ENCODE data around the gene GYS2.

GRCh38 chr12:21566907-21567394, 37.7 kb downstream of the GYS2 start:
- TF ChIP-seq CTCF (IDR thresholded peaks at IDR 0.05) (no peak), POLR2AphosphoS5 (IDR thresholded peaks at IDR 0.05; ENCODE audit: low read depth, low read length) (no peak), SIN3A (IDR thresholded peaks at IDR 0.05; ENCODE audit: borderline replicate concordance, insufficient read depth, low read depth, low read length) (no peak)
- TF ChIP-seq, protein P1, sequence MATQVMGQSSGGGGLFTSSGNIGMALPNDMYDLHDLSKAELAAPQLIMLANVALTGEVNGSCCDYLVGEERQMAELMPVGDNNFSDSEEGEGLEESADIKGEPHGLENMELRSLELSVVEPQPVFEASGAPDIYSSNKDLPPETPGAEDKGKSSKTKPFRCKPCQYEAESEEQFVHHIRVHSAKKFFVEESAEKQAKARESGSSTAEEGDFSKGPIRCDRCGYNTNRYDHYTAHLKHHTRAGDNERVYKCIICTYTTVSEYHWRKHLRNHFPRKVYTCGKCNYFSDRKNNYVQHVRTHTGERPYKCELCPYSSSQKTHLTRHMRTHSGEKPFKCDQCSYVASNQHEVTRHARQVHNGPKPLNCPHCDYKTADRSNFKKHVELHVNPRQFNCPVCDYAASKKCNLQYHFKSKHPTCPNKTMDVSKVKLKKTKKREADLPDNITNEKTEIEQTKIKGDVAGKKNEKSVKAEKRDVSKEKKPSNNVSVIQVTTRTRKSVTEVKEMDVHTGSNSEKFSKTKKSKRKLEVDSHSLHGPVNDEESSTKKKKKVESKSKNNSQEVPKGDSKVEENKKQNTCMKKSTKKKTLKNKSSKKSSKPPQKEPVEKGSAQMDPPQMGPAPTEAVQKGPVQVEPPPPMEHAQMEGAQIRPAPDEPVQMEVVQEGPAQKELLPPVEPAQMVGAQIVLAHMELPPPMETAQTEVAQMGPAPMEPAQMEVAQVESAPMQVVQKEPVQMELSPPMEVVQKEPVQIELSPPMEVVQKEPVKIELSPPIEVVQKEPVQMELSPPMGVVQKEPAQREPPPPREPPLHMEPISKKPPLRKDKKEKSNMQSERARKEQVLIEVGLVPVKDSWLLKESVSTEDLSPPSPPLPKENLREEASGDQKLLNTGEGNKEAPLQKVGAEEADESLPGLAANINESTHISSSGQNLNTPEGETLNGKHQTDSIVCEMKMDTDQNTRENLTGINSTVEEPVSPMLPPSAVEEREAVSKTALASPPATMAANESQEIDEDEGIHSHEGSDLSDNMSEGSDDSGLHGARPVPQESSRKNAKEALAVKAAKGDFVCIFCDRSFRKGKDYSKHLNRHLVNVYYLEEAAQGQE (IDR thresholded peaks at IDR 0.05; ENCODE audit: insufficient read depth in 1 of 2, low read depth in 2 of 2, low read length in 1 of 2): no peak
